ENCODE measurements around the gene ZDHHC6.

The ZDHHC6 gene

DNA sequence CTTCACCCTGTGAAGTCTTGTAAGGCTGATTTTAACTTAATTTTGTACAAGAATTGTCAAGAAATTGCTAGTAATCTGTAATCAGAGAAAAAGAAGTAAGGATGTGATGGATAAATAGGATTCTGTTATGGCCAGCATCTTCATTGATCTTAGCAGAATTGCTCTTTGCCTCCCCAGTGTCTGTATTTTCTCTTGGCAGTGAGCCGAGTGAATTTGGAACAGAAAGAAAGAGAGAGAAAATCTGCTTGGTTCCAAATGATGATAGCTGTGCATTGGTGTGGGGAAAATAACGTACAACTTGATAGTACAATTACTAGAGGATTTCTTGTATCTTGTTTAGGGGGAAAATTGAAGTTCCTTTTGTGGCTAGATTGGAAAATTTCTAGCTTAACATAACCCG, 34.9 kb upstream of the ZDHHC6 start:
- TF ChIP-seq, protein P1, sequence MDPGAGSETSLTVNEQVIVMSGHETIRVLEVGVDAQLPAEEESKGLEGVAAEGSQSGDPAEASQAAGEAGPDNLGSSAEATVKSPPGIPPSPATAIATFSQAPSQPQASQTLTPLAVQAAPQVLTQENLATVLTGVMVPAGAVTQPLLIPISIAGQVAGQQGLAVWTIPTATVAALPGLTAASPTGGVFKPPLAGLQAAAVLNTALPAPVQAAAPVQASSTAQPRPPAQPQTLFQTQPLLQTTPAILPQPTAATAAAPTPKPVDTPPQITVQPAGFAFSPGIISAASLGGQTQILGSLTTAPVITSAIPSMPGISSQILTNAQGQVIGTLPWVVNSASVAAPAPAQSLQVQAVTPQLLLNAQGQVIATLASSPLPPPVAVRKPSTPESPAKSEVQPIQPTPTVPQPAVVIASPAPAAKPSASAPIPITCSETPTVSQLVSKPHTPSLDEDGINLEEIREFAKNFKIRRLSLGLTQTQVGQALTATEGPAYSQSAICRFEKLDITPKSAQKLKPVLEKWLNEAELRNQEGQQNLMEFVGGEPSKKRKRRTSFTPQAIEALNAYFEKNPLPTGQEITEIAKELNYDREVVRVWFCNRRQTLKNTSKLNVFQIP (CRISPR knock-in tag; IDR thresholded peaks at IDR 0.05; ENCODE audit: borderline replicate concordance, low read depth) = no peak
- TF ChIP-seq OSR1 (CRISPR knock-in tag; IDR thresholded peaks at IDR 0.05) = no peak
- TF ChIP-seq, protein P2, sequence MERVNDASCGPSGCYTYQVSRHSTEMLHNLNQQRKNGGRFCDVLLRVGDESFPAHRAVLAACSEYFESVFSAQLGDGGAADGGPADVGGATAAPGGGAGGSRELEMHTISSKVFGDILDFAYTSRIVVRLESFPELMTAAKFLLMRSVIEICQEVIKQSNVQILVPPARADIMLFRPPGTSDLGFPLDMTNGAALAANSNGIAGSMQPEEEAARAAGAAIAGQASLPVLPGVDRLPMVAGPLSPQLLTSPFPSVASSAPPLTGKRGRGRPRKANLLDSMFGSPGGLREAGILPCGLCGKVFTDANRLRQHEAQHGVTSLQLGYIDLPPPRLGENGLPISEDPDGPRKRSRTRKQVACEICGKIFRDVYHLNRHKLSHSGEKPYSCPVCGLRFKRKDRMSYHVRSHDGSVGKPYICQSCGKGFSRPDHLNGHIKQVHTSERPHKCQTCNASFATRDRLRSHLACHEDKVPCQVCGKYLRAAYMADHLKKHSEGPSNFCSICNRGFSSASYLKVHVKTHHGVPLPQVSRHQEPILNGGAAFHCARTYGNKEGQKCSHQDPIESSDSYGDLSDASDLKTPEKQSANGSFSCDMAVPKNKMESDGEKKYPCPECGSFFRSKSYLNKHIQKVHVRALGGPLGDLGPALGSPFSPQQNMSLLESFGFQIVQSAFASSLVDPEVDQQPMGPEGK (CRISPR knock-in tag; IDR thresholded peaks at IDR 0.05; ENCODE audit: borderline replicate concordance) = no peak
- TF ChIP-seq, protein P3, sequence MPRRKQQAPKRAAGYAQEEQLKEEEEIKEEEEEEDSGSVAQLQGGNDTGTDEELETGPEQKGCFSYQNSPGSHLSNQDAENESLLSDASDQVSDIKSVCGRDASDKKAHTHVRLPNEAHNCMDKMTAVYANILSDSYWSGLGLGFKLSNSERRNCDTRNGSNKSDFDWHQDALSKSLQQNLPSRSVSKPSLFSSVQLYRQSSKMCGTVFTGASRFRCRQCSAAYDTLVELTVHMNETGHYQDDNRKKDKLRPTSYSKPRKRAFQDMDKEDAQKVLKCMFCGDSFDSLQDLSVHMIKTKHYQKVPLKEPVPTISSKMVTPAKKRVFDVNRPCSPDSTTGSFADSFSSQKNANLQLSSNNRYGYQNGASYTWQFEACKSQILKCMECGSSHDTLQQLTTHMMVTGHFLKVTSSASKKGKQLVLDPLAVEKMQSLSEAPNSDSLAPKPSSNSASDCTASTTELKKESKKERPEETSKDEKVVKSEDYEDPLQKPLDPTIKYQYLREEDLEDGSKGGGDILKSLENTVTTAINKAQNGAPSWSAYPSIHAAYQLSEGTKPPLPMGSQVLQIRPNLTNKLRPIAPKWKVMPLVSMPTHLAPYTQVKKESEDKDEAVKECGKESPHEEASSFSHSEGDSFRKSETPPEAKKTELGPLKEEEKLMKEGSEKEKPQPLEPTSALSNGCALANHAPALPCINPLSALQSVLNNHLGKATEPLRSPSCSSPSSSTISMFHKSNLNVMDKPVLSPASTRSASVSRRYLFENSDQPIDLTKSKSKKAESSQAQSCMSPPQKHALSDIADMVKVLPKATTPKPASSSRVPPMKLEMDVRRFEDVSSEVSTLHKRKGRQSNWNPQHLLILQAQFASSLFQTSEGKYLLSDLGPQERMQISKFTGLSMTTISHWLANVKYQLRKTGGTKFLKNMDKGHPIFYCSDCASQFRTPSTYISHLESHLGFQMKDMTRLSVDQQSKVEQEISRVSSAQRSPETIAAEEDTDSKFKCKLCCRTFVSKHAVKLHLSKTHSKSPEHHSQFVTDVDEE (CRISPR knock-in tag; IDR thresholded peaks at IDR 0.05) = no peak
- no peak for TF ChIP-seq ZC3H10 (CRISPR knock-in tag; IDR thresholded peaks at IDR 0.05)
- TF ChIP-seq ESRRG (CRISPR knock-in tag; IDR thresholded peaks at IDR 0.05) = no peak
- TF ChIP-seq ZFP3 (CRISPR knock-in tag; IDR thresholded peaks at IDR 0.05) = no peak
- no peak for TF ChIP-seq ARNTL (CRISPR knock-in tag; IDR thresholded peaks at IDR 0.05; ENCODE audit: borderline replicate concordance, low read depth)
- TF ChIP-seq ZFP30 (CRISPR knock-in tag; IDR thresholded peaks at IDR 0.05) = no peak
- TF ChIP-seq ZNF70 (CRISPR knock-in tag; IDR thresholded peaks at IDR 0.05) = no peak
- TF ChIP-seq TOX (CRISPR knock-in tag; IDR thresholded peaks at IDR 0.05; ENCODE audit: borderline replicate concordance) = no peak
- TF ChIP-seq, protein P4, sequence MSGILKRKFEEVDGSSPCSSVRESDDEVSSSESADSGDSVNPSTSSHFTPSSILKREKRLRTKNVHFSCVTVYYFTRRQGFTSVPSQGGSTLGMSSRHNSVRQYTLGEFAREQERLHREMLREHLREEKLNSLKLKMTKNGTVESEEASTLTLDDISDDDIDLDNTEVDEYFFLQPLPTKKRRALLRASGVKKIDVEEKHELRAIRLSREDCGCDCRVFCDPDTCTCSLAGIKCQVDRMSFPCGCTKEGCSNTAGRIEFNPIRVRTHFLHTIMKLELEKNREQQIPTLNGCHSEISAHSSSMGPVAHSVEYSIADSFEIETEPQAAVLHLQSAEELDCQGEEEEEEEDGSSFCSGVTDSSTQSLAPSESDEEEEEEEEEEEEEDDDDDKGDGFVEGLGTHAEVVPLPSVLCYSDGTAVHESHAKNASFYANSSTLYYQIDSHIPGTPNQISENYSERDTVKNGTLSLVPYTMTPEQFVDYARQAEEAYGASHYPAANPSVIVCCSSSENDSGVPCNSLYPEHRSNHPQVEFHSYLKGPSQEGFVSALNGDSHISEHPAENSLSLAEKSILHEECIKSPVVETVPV (CRISPR knock-in tag; IDR thresholded peaks at IDR 0.05) = no peak
- TF ChIP-seq ZNF8 (CRISPR knock-in tag; IDR thresholded peaks at IDR 0.05) = no peak
- TF ChIP-seq SNAI2 (CRISPR knock-in tag; IDR thresholded peaks at IDR 0.05) = no peak
- TF ChIP-seq RARB (CRISPR knock-in tag; IDR thresholded peaks at IDR 0.05) = no peak
- TF ChIP-seq CSDC2 (CRISPR knock-in tag; IDR thresholded peaks at IDR 0.05) = no peak
- TF ChIP-seq GLIS3 (CRISPR knock-in tag; IDR thresholded peaks at IDR 0.05) = no peak
- TF ChIP-seq BACH2 (CRISPR knock-in tag; IDR thresholded peaks at IDR 0.05; ENCODE audit: borderline replicate concordance) = no peak
- TF ChIP-seq ZNF565 (CRISPR knock-in tag; conservative IDR thresholded peaks at IDR 0.05; ENCODE audit: low read depth) = no peak
- no peak for TF ChIP-seq PPARA (CRISPR knock-in tag; IDR thresholded peaks at IDR 0.05; ENCODE audit: borderline replicate concordance)
- ATAC-seq = no peak

DNA sequence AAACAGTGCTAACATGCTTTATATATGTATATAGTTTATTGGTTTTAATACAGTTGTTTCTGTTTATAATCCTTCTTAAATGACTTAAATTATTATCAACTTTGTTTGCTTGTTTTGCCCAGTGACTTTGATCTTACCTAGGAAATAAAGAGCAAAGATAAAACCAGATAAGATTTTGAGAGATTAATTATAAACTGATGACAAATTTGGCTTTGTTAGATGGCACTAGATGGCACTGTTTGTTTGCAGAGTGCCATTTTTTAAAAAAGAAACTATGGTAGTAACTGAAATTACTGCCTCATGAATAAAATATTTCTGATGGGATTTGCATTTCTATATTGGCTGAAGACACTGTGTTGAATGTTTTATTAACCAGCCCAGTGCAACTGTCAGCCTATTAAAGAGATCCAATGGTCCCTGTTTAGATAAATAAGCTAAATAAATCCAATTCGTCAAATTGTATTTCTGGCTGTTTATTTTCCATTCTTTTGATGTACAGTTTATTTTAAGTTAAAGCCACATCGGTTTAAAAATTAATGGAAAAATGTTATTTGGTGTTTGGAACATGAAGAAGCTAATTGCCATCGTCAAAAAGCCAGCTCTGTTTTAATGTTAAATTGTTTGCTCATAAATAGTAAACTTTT, 29.0 kb upstream of the ZDHHC6 start:
- TF ChIP-seq OSR1 (CRISPR knock-in tag; IDR thresholded peaks at IDR 0.05) (no peak), ZC3H10 (CRISPR knock-in tag; IDR thresholded peaks at IDR 0.05) (no peak), ESRRG (CRISPR knock-in tag; IDR thresholded peaks at IDR 0.05) (no peak), ZFP3 (CRISPR knock-in tag; IDR thresholded peaks at IDR 0.05) (no peak), PPARA (CRISPR knock-in tag; IDR thresholded peaks at IDR 0.05; ENCODE audit: borderline replicate concordance) (no peak), ARNTL (CRISPR knock-in tag; IDR thresholded peaks at IDR 0.05; ENCODE audit: borderline replicate concordance, low read depth) (no peak), BACH2 (CRISPR knock-in tag; IDR thresholded peaks at IDR 0.05; ENCODE audit: borderline replicate concordance) (no peak), TOX (CRISPR knock-in tag; IDR thresholded peaks at IDR 0.05; ENCODE audit: borderline replicate concordance) (no peak), SNAI2 (CRISPR knock-in tag; IDR thresholded peaks at IDR 0.05) (no peak), ZNF70 (CRISPR knock-in tag; IDR thresholded peaks at IDR 0.05) (no peak)
- TF ChIP-seq, protein P1 (CRISPR knock-in tag; IDR thresholded peaks at IDR 0.05; ENCODE audit: borderline replicate concordance, low read depth) = no peak
- TF ChIP-seq, protein P2 (CRISPR knock-in tag; IDR thresholded peaks at IDR 0.05; ENCODE audit: borderline replicate concordance) = no peak
- TF ChIP-seq, protein P4 (CRISPR knock-in tag; IDR thresholded peaks at IDR 0.05) = no peak
- peak; percentile 57; the same call in 2 of the 3 replicates for ATAC-seq
